Upper lobe of left lung (tissue), 4 donors: Measurements from ENCODE around the gene ATRNL1.

ENCODE experiments used
- POLR2AphosphoS5 ChIP-seq, 2 donors: sonication (generic); formaldehyde crosslinking; IDR thresholded peaks; one replicate each; pipeline ENCODE4 v1.5.1; 2017; ENCODE audit warnings: antibody characterized with exemption in 2 of 2
- TF ChIP-seq, protein P1 (sequence below), 6 experiments: fragments of 450-650 bp in 4 of 6; fragments of 200-600 bp in 2 of 6; sonication (generic) in 2 of 6; IDR thresholded peaks; one replicate each; pipeline ENCODE4 v1.5.1; 2016 to 2019; ENCODE audit warnings: antibody characterized with exemption in 6 of 6

DNA sequence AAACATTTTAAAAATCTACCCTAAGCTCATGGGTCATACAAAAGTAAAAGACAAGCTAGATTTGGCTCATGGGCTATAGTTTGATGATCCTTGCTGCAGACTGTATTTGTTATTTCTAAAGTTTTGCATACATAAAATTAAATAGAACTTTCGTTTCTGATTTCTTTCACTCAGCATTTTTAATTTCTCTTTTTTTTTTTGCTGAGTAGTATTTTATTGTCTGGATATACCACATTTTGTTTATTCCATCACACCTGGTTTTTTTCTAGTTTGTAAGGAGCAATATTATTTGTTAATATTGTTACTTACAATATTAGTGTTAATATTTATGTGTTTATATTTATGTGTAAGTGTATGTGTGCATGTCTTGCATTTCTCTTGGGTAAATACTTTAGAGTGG is 291.5 kb downstream of the ATRNL1 start:
- TF ChIP-seq, protein P1, sequence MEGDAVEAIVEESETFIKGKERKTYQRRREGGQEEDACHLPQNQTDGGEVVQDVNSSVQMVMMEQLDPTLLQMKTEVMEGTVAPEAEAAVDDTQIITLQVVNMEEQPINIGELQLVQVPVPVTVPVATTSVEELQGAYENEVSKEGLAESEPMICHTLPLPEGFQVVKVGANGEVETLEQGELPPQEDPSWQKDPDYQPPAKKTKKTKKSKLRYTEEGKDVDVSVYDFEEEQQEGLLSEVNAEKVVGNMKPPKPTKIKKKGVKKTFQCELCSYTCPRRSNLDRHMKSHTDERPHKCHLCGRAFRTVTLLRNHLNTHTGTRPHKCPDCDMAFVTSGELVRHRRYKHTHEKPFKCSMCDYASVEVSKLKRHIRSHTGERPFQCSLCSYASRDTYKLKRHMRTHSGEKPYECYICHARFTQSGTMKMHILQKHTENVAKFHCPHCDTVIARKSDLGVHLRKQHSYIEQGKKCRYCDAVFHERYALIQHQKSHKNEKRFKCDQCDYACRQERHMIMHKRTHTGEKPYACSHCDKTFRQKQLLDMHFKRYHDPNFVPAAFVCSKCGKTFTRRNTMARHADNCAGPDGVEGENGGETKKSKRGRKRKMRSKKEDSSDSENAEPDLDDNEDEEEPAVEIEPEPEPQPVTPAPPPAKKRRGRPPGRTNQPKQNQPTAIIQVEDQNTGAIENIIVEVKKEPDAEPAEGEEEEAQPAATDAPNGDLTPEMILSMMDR (IDR thresholded peaks at IDR 0.05) = no peak
- TF ChIP-seq POLR2AphosphoS5 (IDR thresholded peaks at IDR 0.05) = no peak
